Measurements from ENCODE around the gene CCT7. TPM values are rescaled to one million over a fixed set of nuclear protein-coding genes. Genes with fewer than 3 reads are reported as not detected.

CCT7 gene
- total and polyA plus RNA-seq, 2 of the 8 experiments (the other 6 are each of a cell fraction or from before 2014, with no cell fraction given) = 440 to 474 TPM

GRCh38 chr2:73208258-73208657 is 25.9 kb upstream of the CCT7 start (continued):
- TF ChIP-seq KDM1A (IDR thresholded peaks at IDR 0.05; ENCODE audit: borderline replicate concordance, low read length) = no peak

Data from H1 (cell line).